ENCODE measurements around the gene RUNX3. TPM values are rescaled to one million over a fixed set of nuclear protein-coding genes. Genes with fewer than 3 reads are reported as not detected.

RUNX3 gene
- total RNA-seq, 1 experiment from 2014 or later, result 3.7 TPM

DNA sequence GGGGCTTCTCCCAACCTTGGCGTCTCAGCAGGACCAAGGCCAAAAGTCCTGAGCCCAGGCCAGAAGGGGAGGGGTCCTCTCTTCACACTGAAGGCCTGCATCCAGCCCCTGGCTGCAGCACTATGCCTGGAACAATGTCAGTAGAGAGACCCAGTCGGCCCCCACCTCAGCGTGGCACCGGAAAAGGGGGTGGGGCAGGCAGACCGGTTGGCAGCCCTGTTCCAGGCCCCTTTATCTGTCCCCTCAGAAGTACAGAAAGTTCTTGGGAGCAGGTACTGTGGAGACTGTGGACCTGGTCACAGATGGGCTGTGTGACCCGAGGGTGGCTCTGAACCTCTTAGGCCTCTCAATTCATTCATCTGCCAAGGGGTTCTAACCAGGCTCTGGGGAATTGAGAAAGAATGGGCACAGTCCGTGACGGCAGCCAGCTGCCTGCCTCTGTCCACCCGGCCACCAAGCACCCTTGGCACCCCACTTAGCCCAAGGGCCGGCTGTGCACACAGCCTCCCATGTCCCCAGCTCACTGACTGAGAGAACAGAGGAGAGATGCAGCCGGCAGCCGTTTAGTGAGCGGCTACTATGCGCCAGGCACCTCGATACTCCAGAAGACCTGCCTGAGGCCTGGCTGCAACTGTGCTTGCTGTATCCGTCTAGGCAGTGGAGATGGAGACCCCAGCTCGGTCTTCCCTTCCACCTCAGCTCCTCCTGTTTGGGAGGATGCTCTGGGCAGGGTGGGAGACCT lies 23.9 kb downstream of the RUNX3 start:
- Histone ChIP-seq H3K79me2 (ENCODE audit: low read length) (no peaks in the 10 kb centered on the region), H3K27ac (ENCODE audit: low read length) (no peak overlapping the region), H3K4me2 (ENCODE audit: low read length) (no peak overlapping the region), H3K9ac (ENCODE audit: low read length) (no peak overlapping the region), H3F3A (ENCODE audit: low read length, unreplicated experiment) (no peaks in the 10 kb centered on the region), H3K9me2 (replicated peaks; ENCODE audit: low read length) (no peaks in the 10 kb centered on the region), H3K36me3 (ENCODE audit: low read depth, low read length) (no peaks in the 10 kb centered on the region), H4K20me1 (ENCODE audit: low read length) (no peaks in the 10 kb centered on the region), H3K4me3 (ENCODE audit: low read length) (no peak overlapping the region), H2AFZ (ENCODE audit: low read length) (no peak overlapping the region), H3K4me1 (ENCODE audit: insufficient read depth, low read length) (no peaks in the 10 kb centered on the region), H3K27me3 (ENCODE audit: low read length) (no peaks in the 10 kb centered on the region), H3K9me3 (ENCODE audit: low read length) (no peaks in the 10 kb centered on the region)
- ATAC-seq (no peak), DNase-seq (no peak)
- intact Hi-C loops (cut with micrococcal nuclease), result no loop called here
- ChIA-PET POLR2A (ENCODE audit: unreplicated experiment) (no interaction called here), CTCF (no interaction called here)
- BruUV-seq (replicated peaks), result no TSS peak
- TF ChIP-seq EZH2phosphoT487 (IDR thresholded peaks at IDR 0.05; ENCODE audit: borderline replicate concordance, low read length) (no peak), EZH2 (IDR thresholded peaks at IDR 0.05; ENCODE audit: low read length, unreplicated experiment) (no peak)
- TF ChIP-seq, protein P1, sequence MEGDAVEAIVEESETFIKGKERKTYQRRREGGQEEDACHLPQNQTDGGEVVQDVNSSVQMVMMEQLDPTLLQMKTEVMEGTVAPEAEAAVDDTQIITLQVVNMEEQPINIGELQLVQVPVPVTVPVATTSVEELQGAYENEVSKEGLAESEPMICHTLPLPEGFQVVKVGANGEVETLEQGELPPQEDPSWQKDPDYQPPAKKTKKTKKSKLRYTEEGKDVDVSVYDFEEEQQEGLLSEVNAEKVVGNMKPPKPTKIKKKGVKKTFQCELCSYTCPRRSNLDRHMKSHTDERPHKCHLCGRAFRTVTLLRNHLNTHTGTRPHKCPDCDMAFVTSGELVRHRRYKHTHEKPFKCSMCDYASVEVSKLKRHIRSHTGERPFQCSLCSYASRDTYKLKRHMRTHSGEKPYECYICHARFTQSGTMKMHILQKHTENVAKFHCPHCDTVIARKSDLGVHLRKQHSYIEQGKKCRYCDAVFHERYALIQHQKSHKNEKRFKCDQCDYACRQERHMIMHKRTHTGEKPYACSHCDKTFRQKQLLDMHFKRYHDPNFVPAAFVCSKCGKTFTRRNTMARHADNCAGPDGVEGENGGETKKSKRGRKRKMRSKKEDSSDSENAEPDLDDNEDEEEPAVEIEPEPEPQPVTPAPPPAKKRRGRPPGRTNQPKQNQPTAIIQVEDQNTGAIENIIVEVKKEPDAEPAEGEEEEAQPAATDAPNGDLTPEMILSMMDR (conservative IDR thresholded peaks at IDR 0.05; ENCODE audit: low read depth, low read length), result no peak

DNA sequence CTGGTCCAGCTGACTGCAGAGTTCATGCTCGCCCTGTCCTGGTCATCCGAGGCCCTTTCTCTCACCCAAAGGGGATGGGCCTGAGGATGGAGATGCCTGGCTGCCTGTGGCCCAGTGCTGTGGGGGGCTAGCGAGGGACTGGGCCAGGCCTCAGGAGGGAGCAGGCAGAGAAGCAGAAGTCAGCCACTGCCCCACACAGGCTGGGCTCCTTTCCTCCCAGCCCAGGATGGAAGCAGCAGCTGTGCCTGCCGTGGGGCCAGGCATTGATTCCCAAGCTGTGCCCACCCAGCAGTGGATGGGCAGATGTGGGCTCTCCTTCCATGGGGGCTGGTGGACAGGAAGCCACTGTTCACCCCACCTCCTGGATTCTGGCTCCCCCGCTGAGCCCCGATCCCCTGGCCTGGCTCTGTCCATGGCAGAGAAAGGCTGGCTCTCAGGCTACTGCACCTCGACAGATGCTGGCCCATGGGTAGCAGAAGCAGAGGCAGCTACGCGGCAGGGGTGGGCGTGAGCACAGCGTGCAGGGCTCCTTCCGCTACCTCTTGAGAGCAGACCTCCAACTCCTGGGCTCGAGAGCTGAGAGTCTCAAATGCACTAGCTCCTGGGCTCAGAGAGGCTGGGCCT lies 24.6 kb downstream of the RUNX3 start:
- TF ChIP-seq EZH2 (IDR thresholded peaks at IDR 0.05; ENCODE audit: low read length, unreplicated experiment) (no peak), EZH2phosphoT487 (IDR thresholded peaks at IDR 0.05; ENCODE audit: borderline replicate concordance, low read length) (no peak)
- TF ChIP-seq, protein P1 (conservative IDR thresholded peaks at IDR 0.05; ENCODE audit: low read depth, low read length), result no peak
- no peaks in the 10 kb centered on the region for H3K27me3 ChIP-seq (ENCODE audit: low read length)
- no peak overlapping the region for H3K4me2 ChIP-seq (ENCODE audit: low read length)
- no peak overlapping the region for H3K27ac ChIP-seq (ENCODE audit: low read length)
- no peaks in the 10 kb centered on the region for H3K36me3 ChIP-seq (ENCODE audit: low read depth, low read length)
- no peaks in the 10 kb centered on the region for H3K9me3 ChIP-seq (ENCODE audit: low read length)
- no peaks in the 10 kb centered on the region for H3F3A ChIP-seq (ENCODE audit: low read length, unreplicated experiment)
- H3K4me1 ChIP-seq (ENCODE audit: insufficient read depth, low read length), result no peaks in the 10 kb centered on the region
- H2AFZ ChIP-seq (ENCODE audit: low read length), result no peak overlapping the region
- POLR2A ChIA-PET (ENCODE audit: unreplicated experiment), result no interaction called here
- no peaks in the 10 kb centered on the region for H3K79me2 ChIP-seq (ENCODE audit: low read length)
- BruUV-seq (replicated peaks), result no TSS peak
- DNase-seq, result no peak
- CTCF ChIA-PET, result no interaction called here
- no peak overlapping the region for H3K4me3 ChIP-seq (ENCODE audit: low read length)
- H3K9me2 ChIP-seq (replicated peaks; ENCODE audit: low read length), result no peaks in the 10 kb centered on the region
- H4K20me1 ChIP-seq (ENCODE audit: low read length), result no peaks in the 10 kb centered on the region
- intact Hi-C loops (cut with micrococcal nuclease), result no loop called here
- no peak for ATAC-seq
- H3K9ac ChIP-seq (ENCODE audit: low read length), result no peak overlapping the region

DNA sequence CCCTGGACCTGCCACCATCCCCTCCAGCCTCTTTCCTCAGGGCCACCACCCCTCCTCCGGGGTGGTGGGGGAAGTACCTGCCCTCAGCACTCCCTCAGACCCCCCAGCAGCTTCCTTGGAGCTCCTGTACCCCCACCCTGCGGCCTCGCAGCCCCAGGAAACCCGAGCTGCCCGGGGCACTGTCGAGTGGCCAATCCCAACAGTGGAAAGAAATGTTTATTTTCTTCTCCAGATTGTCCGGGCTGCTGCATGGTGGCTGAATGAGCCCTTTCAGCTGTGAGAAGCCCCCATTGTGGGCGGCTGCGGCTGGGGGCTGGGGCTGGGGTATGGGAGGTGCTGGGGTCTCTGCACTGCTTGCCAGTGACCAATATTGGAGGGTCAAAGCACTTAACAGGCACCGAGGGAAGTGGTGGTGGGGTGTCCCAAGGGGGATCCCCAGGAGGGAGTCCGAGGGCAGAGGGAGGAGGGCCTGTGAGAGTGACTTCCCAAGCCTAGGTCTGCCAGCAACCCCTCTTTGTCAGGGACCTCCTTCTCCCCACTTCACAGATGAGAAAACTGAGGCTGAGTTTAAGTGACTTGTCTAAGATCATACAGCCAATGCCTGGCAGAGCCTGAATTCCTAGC lies 25.2 kb downstream of the RUNX3 start:
- ATAC-seq (no peak), DNase-seq (no peak)
- no peak overlapping the region for H3K9ac ChIP-seq (ENCODE audit: low read length)
- no peak for TF ChIP-seq EZH2phosphoT487 (IDR thresholded peaks at IDR 0.05; ENCODE audit: borderline replicate concordance, low read length)
- TF ChIP-seq, protein P1 (conservative IDR thresholded peaks at IDR 0.05; ENCODE audit: low read depth, low read length), result no peak
- TF ChIP-seq EZH2 (IDR thresholded peaks at IDR 0.05; ENCODE audit: low read length, unreplicated experiment), result no peak
- ChIA-PET CTCF (no interaction called here), POLR2A (ENCODE audit: unreplicated experiment) (no interaction called here)
- BruUV-seq (replicated peaks), result no TSS peak
- no peaks in the 10 kb centered on the region for H3K9me2 ChIP-seq (replicated peaks; ENCODE audit: low read length)
- intact Hi-C loops (cut with micrococcal nuclease), result no loop called here
- no peaks in the 10 kb centered on the region for H3K9me3 ChIP-seq (ENCODE audit: low read length)
- H3K27me3 ChIP-seq (ENCODE audit: low read length), result no peaks in the 10 kb centered on the region
- no peaks in the 10 kb centered on the region for H3K79me2 ChIP-seq (ENCODE audit: low read length)
- no peak overlapping the region for H3K4me3 ChIP-seq (ENCODE audit: low read length)
- H2AFZ ChIP-seq (ENCODE audit: low read length), result no peak overlapping the region
- no peak overlapping the region for H3K4me2 ChIP-seq (ENCODE audit: low read length)
- no peaks in the 10 kb centered on the region for H3F3A ChIP-seq (ENCODE audit: low read length, unreplicated experiment)
- H4K20me1 ChIP-seq (ENCODE audit: low read length), result no peaks in the 10 kb centered on the region
- no peaks in the 10 kb centered on the region for H3K4me1 ChIP-seq (ENCODE audit: insufficient read depth, low read length)
- no peaks in the 10 kb centered on the region for H3K36me3 ChIP-seq (ENCODE audit: low read depth, low read length)
- H3K27ac ChIP-seq (ENCODE audit: low read length), result no peak overlapping the region
